Uterine smooth muscle cell (primary cell): ENCODE measurements around the gene OAS3. TPM values are rescaled to one million over a fixed set of nuclear protein-coding genes. Genes with fewer than 3 reads are reported as not detected.

Source experiments
- total RNA-seq: library from RNA; depleted of rRNA; stranded (reverse); fragments of >200 nt; gene quantifications from 2 replicates; pipeline ENCODE4 v1.2.3, GENCODE V29; 2014

Gene OAS3, protein sequence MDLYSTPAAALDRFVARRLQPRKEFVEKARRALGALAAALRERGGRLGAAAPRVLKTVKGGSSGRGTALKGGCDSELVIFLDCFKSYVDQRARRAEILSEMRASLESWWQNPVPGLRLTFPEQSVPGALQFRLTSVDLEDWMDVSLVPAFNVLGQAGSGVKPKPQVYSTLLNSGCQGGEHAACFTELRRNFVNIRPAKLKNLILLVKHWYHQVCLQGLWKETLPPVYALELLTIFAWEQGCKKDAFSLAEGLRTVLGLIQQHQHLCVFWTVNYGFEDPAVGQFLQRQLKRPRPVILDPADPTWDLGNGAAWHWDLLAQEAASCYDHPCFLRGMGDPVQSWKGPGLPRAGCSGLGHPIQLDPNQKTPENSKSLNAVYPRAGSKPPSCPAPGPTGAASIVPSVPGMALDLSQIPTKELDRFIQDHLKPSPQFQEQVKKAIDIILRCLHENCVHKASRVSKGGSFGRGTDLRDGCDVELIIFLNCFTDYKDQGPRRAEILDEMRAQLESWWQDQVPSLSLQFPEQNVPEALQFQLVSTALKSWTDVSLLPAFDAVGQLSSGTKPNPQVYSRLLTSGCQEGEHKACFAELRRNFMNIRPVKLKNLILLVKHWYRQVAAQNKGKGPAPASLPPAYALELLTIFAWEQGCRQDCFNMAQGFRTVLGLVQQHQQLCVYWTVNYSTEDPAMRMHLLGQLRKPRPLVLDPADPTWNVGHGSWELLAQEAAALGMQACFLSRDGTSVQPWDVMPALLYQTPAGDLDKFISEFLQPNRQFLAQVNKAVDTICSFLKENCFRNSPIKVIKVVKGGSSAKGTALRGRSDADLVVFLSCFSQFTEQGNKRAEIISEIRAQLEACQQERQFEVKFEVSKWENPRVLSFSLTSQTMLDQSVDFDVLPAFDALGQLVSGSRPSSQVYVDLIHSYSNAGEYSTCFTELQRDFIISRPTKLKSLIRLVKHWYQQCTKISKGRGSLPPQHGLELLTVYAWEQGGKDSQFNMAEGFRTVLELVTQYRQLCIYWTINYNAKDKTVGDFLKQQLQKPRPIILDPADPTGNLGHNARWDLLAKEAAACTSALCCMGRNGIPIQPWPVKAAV
- 7.7 and 11.1 TPM in 2 replicates for total RNA-seq

DNA sequence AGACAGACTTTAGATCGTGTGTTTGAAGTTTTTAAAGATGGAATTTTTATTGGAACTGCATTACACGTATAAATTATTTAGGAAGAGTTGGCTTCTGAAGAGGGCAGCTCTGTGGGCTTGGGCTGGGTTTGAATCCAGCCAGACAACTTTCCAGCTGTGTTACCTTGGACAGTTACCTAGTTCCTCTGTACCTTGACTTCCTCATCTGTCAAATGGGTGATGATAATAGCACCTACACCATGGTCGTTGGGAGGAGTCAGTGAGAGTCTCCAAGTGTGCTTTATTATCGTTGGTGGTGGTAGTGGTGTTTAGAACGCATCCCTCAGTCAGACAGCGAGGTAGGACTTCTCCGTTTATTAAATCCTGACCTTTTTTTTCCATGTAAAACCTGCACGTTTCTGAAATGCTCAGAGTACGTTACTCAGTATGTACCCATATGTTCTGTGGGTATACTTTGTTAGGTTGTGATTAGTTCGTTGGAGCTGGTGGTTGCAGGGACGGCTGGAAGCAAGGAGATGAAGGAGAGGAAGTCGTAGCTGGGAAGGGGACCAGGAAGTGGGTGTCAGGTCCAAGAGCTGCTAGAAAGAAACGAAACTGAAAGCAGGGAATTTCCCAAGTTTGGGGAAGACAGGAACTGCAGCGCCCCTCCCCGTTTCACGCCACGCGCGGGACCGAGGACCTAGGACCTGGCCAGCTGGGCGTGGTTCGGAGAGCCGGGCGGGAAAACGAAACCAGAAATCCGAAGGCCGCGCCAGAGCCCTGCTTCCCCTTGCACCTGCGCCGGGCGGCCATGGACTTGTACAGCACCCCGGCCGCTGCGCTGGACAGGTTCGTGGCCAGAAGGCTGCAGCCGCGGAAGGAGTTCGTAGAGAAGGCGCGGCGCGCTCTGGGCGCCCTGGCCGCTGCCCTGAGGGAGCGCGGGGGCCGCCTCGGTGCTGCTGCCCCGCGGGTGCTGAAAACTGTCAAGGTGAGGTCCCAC lies at the start of gene OAS3:
Gene OAS3, plus strand, starts transcription at position 734 of the 979 bp plus-strand sequence. Its CDS starts 57 bp downstream, at position 791.

DNA sequence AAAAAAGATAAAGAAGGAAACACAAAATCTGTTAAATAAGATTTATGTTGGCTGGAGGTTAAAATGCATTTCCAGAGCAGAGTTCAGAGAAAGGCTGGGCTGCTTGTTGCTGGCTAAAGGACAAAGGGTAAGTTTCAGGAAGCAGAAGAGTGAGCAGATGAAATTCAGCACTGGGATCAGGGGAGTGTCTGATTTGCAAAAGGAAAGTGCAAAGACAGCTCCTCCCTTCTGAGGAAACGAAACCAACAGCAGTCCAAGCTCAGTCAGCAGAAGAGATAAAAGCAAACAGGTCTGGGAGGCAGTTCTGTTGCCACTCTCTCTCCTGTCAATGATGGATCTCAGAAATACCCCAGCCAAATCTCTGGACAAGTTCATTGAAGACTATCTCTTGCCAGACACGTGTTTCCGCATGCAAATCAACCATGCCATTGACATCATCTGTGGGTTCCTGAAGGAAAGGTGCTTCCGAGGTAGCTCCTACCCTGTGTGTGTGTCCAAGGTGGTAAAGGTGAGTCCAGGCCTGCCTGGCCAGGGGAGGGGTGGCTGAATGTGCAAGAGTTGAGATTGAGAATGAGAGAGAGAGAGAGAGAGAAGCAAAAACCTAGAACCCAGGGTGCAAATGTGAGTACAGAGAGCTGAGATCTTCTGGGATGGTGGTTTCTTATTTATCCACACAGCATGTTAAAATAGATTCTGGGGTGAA lies 31.4 kb upstream of the OAS3 start, which contains the start of gene OAS1:
Gene OAS1, plus strand, starts transcription at position 251 of the 703 bp plus-strand sequence. Its CDS starts 78 bp downstream, at position 329.

DNA sequence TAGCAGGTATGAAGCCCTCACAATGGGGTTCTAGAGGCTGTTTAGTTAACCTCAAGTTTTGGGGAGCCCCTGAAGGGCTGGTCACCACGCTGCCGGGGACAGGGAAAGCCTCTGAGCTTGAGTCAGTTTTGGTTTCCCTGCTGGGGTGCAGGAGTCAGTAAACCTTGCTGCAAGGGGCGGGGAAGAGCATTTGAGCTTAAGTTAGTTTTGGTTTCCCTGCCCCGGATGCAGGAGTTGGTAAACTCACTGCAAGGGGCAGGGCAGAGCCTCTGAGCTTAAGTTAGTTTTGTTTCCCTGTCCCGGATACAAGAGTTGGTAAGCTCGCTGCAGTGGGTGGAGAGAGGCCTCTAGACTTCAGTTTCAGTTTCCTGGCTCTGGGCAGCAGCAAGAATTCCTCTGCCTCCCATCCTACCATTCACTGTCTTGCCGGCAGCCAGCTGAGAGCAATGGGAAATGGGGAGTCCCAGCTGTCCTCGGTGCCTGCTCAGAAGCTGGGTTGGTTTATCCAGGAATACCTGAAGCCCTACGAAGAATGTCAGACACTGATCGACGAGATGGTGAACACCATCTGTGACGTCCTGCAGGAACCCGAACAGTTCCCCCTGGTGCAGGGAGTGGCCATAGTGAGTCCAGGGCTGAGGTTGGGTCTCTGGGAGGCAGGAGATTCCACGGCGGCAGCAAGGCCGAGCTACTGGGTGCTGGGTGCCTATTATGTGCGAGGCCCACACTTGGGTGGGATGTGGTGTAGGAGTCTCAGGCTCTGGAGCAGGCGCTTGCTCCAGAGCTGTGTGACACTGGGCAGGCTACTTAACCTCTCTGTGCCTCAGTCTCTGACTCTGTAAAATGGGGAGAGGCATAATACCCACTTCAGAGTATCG lies 40.1 kb downstream of the OAS3 start, which contains the start of gene OAS2:
Gene OAS2, plus strand, starts transcription at position 357 of the 878 bp plus-strand sequence. Its CDS starts 90 bp downstream, at position 447.

Other genes with a start within 250 kb of the OAS3 start
- under 0.01 TPM in 1 of 2 replicates, not detected in the other for gene RPH3A, start 146.7 kb upstream of the OAS3 start, total RNA-seq
- 0.33 and 1.4 TPM in 2 replicates for gene OAS1, start 31.5 kb upstream of the OAS3 start, total RNA-seq
- gene OAS2, start 40.0 kb downstream of the OAS3 start, total RNA-seq = 0.77 and 1.1 TPM in 2 replicates
- under 0.01 TPM in 1 of 2 replicates, not detected in the other for gene DTX1, start 118.3 kb downstream of the OAS3 start, total RNA-seq
- not detected in 2 replicates for gene RASAL1, start 197.3 kb downstream of the OAS3 start, total RNA-seq
- not detected in 2 replicates for gene CFAP73, start 211.2 kb downstream of the OAS3 start, total RNA-seq
- gene DDX54, start 247.0 kb downstream of the OAS3 start, total RNA-seq = 36.7 and 45.6 TPM in 2 replicates
- gene RITA1, start 247.2 kb downstream of the OAS3 start, total RNA-seq = 14.7 and 17.5 TPM in 2 replicates